H9 (cell line): ENCODE data around the gene TBC1D1. TPM values are rescaled to one million over a fixed set of nuclear protein-coding genes. Genes with fewer than 3 reads are reported as not detected.

ENCODE experiments used
- DNase-seq: peaks from one replicate; pipeline ENCODE4 v3.0.0-alpha.2; 2017
- H2AFZ ChIP-seq: one replicate; pipeline ENCODE4 v1.6.1; 2013; ENCODE audit warnings: mild to moderate bottlenecking, low read length, control low read depth, moderate library complexity
- H2AK5ac ChIP-seq: 2 replicates; pipeline ENCODE4 v1.6.1; 2013; ENCODE audit warnings: low read length, control low read depth, mixed read lengths; ENCODE audit not compliant: insufficient read length
- H2BK120ac ChIP-seq: one replicate; pipeline ENCODE4 v1.6.1; 2013; ENCODE audit warnings: low read depth, mild to moderate bottlenecking, low read length, control low read depth, inconsistent platforms; ENCODE audit not compliant: poor library complexity, severe bottlenecking
- H2BK12ac ChIP-seq: 2 replicates; pipeline ENCODE4 v1.6.1; 2013; ENCODE audit warnings: low read length, control low read depth, mixed read lengths, low read depth; ENCODE audit not compliant: insufficient read length
- H2BK15ac ChIP-seq: 2 replicates; pipeline ENCODE4 v1.6.1; 2013; ENCODE audit warnings: low read depth, low read length, control low read depth
- H2BK20ac ChIP-seq: one replicate; pipeline ENCODE4 v1.6.1; 2013; ENCODE audit warnings: low read depth, mild to moderate bottlenecking, low read length, control low read depth, inconsistent platforms; ENCODE audit not compliant: poor library complexity, severe bottlenecking
- H2BK5ac ChIP-seq: 2 replicates; pipeline ENCODE4 v1.6.1; 2013; ENCODE audit warnings: low read length, control low read depth, mixed read lengths; ENCODE audit not compliant: insufficient read length
- H3K14ac ChIP-seq: 2 replicates; pipeline ENCODE4 v1.6.1; 2013; ENCODE audit warnings: low read length, control low read depth; ENCODE audit not compliant: insufficient read depth
- H3K18ac ChIP-seq: 2 replicates; pipeline ENCODE4 v1.6.1; 2013; ENCODE audit warnings: low read depth, mild to moderate bottlenecking, mixed read lengths, low read length, control low read depth; ENCODE audit not compliant: insufficient read length
- H3K23ac ChIP-seq: 2 replicates; pipeline ENCODE4 v1.6.1; 2013; ENCODE audit warnings: low read length, control low read depth, mixed read lengths, low read depth; ENCODE audit not compliant: insufficient read length
- H3K23me2 ChIP-seq: 2 replicates; pipeline ENCODE4 v1.6.1; 2013; ENCODE audit warnings: low read depth, mild to moderate bottlenecking, mixed read lengths, low read length, control low read depth; ENCODE audit not compliant: insufficient read length, poor library complexity, severe bottlenecking
- H3K27ac ChIP-seq: 2 replicates; pipeline ENCODE4 v1.5.1; 2013; ENCODE audit warnings: low read length, control low read depth, mixed read lengths, low read depth; ENCODE audit not compliant: insufficient read length
- H3K27me3 ChIP-seq: 2 replicates; pipeline ENCODE4 v1.6.1; 2013; ENCODE audit warnings: low read length, control low read depth, inconsistent platforms; ENCODE audit not compliant: insufficient read depth
- H3K4ac ChIP-seq: 2 replicates; pipeline ENCODE4 v1.6.1; 2013; ENCODE audit warnings: low read depth, mild to moderate bottlenecking, control low read depth, inconsistent platforms, low read length, moderate library complexity
- H3K4me1 ChIP-seq: 2 replicates; pipeline ENCODE4 v1.6.1; 2013; ENCODE audit warnings: low read length, control low read depth, inconsistent platforms; ENCODE audit not compliant: insufficient read depth
- H3K4me2 ChIP-seq: 2 replicates; pipeline ENCODE4 v1.6.1; 2013; ENCODE audit warnings: low read length, control low read depth, mixed read lengths; ENCODE audit not compliant: insufficient read length, insufficient read depth
- H3K56ac ChIP-seq: 2 replicates; pipeline ENCODE4 v1.6.1; 2013; ENCODE audit warnings: low read depth, mild to moderate bottlenecking, mixed read lengths, low read length, control low read depth; ENCODE audit not compliant: insufficient read length
- H3K79me1 ChIP-seq: 2 replicates; pipeline ENCODE4 v1.6.1; 2013; ENCODE audit warnings: low read depth, mild to moderate bottlenecking, moderate library complexity, low read length, control low read depth, inconsistent platforms; ENCODE audit not compliant: insufficient read depth, poor library complexity, severe bottlenecking
- H3K79me2 ChIP-seq: 2 replicates; pipeline ENCODE4 v1.6.1; 2013; ENCODE audit warnings: low read length, control low read depth, inconsistent platforms; ENCODE audit not compliant: insufficient read depth
- H3K9ac ChIP-seq: 2 replicates; pipeline ENCODE4 v1.6.1; 2013; ENCODE audit warnings: low read length, control low read depth, mixed read lengths; ENCODE audit not compliant: insufficient read length; ENCODE audit errors: extremely low read depth
- H3K9me3 ChIP-seq: one replicate; pipeline ENCODE4 v1.6.1; 2013; ENCODE audit warnings: low read depth, low read length, inconsistent platforms; ENCODE audit not compliant: control insufficient read depth
- H3T11ph ChIP-seq: one replicate; pipeline ENCODE4 v1.6.1; 2013; ENCODE audit warnings: mild to moderate bottlenecking, low read length, control low read depth, inconsistent platforms
- H4K20me1 ChIP-seq: one replicate; pipeline ENCODE4 v1.6.1; 2013; ENCODE audit not compliant: control insufficient read depth, insufficient read length, insufficient read depth
- H4K5ac ChIP-seq: 2 replicates; pipeline ENCODE4 v1.6.1; 2013; ENCODE audit warnings: low read depth, mild to moderate bottlenecking, mixed read lengths, low read length, control low read depth; ENCODE audit not compliant: insufficient read length
- H4K8ac ChIP-seq: replicated peaks from 2 replicates; pipeline ENCODE4 v1.6.1; 2013; ENCODE audit warnings: low read length, control low read depth, mixed read lengths, low read depth; ENCODE audit not compliant: insufficient read length
- H4K91ac ChIP-seq: 2 replicates; pipeline ENCODE4 v1.6.1; 2013; ENCODE audit warnings: low read depth, mild to moderate bottlenecking, moderate library complexity, mixed read lengths, low read length, control low read depth; ENCODE audit not compliant: insufficient read length
- H3K27ac Mint-ChIP-seq, 3 experiments: 2 replicates in 2 of 3; 3 replicates in 1 of 3; pipeline ENCODE4 v1.8.0; 2020 to 2021; ENCODE audit warnings: mixed read lengths in 3 of 3, mild to moderate bottlenecking in 1 of 3, moderate library complexity in 1 of 3
- H3K27me3 Mint-ChIP-seq: 2 replicates; pipeline ENCODE4 v1.8.0; 2021; ENCODE audit warnings: low read depth, mild to moderate bottlenecking, moderate library complexity, mixed read lengths
- H3K36me3 Mint-ChIP-seq, 3 experiments: 2 replicates in 2 of 3; 3 replicates in 1 of 3; pipeline ENCODE4 v1.8.0; 2020 to 2021; ENCODE audit warnings: low read depth in 3 of 3, mixed read lengths in 3 of 3; ENCODE audit not compliant: insufficient read depth in 1 of 3
- H3K4me1 Mint-ChIP-seq, 2 experiments: 2 replicates each; pipeline ENCODE4 v1.8.0; 2020; ENCODE audit warnings: mixed read lengths in 2 of 2
- H3K4me3 Mint-ChIP-seq, 2 experiments: 2 replicates in 1 of 2; 3 replicates in 1 of 2; pipeline ENCODE4 v1.8.0; 2020 to 2021; ENCODE audit warnings: mild to moderate bottlenecking in 2 of 2, mixed read lengths in 2 of 2, moderate library complexity in 1 of 2
- H3K9me3 Mint-ChIP-seq, 2 experiments: 2 replicates in 1 of 2; 3 replicates in 1 of 2; pipeline ENCODE4 v1.8.0; 2020; ENCODE audit warnings: mild to moderate bottlenecking in 2 of 2, mixed read lengths in 2 of 2, moderate library complexity in 1 of 2
- CTCF ChIP-seq: fragments of 200-600 bp; sonication (generic); conservative IDR thresholded peaks from 3 replicates; pipeline ENCODE4 v1.8.0; 2021; ENCODE audit warnings: antibody characterized with exemption, mild to moderate bottlenecking
- WGBS: extraction: QIAGEN DNeasy Blood & Tissue Kit; methylation state at CpG from one replicate; pipeline ENCODE4 v1.1.7; 2013; ENCODE audit warnings: missing lambda C conversion rate, low lambda C conversion rate, mixed read lengths; ENCODE audit not compliant: insufficient read length; ENCODE audit errors: extremely low coverage; 5-methylcytosine and 5-hydroxymethylcytosine counted together
- total RNA-seq: library from RNA; stranded (reverse); gene quantifications from 2 replicates; pipeline ENCODE4 v1.2.1, GENCODE V29; 2021

TBC1D1 gene
- total RNA-seq, 1 experiment from 2014 or later = 109 TPM

GRCh38 chr4:37867102-37867501, 23.8 kb upstream of the TBC1D1 start:
- Mint-ChIP-seq H3K27me3 (no peaks in the 10 kb centered on the region), H3K36me3 (peaks cover 4 to 19% (median 13%) of the 10 kb centered on the region in 3 experiments; a peak in 5 of 7 replicates), H3K4me1 (no peaks in the 10 kb centered on the region), H3K9me3 (no peaks in the 10 kb centered on the region), H3K4me3 (no peak overlapping the region), H3K27ac (peak overlapping the region in 1 of 3 experiments; percentile 60; a peak in 2 of 7 replicates)
- Histone ChIP-seq H3K79me2 (no peaks in the 10 kb centered on the region), H2AFZ (no peak overlapping the region), H3K4me2 (no peak overlapping the region), H3K4me1 (no peaks in the 10 kb centered on the region), H3K14ac (no peak overlapping the region), H4K91ac (no peak overlapping the region), H2BK20ac (no peak overlapping the region), H3K9ac (no peak overlapping the region), H3K79me1 (no peaks in the 10 kb centered on the region), H4K20me1 (no peaks in the 10 kb centered on the region), H3K56ac (no peak overlapping the region), H3K27ac (no peak overlapping the region), H4K8ac (no peak overlapping the region), H3K4ac (no peak overlapping the region), H2BK5ac (no peak overlapping the region), H3T11ph (no peak overlapping the region), H3K23me2 (no peaks in the 10 kb centered on the region), H3K9me3 (no peaks in the 10 kb centered on the region), H4K5ac (no peak overlapping the region), H3K27me3 (no peaks in the 10 kb centered on the region), H3K18ac (no peak overlapping the region), H2AK5ac (no peak overlapping the region), H2BK15ac (no peak overlapping the region), H3K23ac (no peak overlapping the region), H2BK120ac (no peak overlapping the region), H2BK12ac (no peak overlapping the region)
- DNase-seq = no peak
- WGBS = no CpG with 5 or more reads among the region's 3 CpGs
- TF ChIP-seq CTCF = no peak
